ENCODE data around the gene DTNBP1. TPM values are rescaled to one million over a fixed set of nuclear protein-coding genes. Genes with fewer than 3 reads are reported as not detected.

DTNBP1 gene
- total and polyA plus RNA-seq, 2 of the 13 experiments (the other 11 are each of a cell fraction or from before 2014, with no cell fraction given) = 6.6 to 19.1 TPM

GRCh38 chr6:15522026-15522425 lies 140.8 kb downstream of the DTNBP1 start:
- Histone ChIP-seq H3K4me2 (ENCODE audit: low read depth, low read length) (no peak overlapping the region), H3K4me1 (ENCODE audit: insufficient read depth, low read length) (peaks cover 15% of the 10 kb centered on the region), H4K20me1 (ENCODE audit: insufficient read depth, low read length) (no peaks in the 10 kb centered on the region), H3K79me2 (ENCODE audit: insufficient read depth, low read length) (no peaks in the 10 kb centered on the region), H3K36me3 (replicated peaks in 1 of 2; ENCODE audit: control insufficient read depth in 1 of 2, insufficient read depth in 2 of 2, low read length in 2 of 2) (peaks cover 6 to 53% of the 10 kb centered on the region in 2 experiments), H3K27ac (ENCODE audit: extremely low read length, insufficient read depth, low read length) (no peak overlapping the region), H3K9me3 (ENCODE audit: low read length) (no peaks in the 10 kb centered on the region), H2AFZ (ENCODE audit: low read length) (no peak overlapping the region), H3K4me3 (replicated peaks in 1 of 3; ENCODE audit: insufficient read depth in 1 of 3, low read depth in 2 of 3, low read length in 3 of 3) (no peak overlapping the region), H3K27me3 (ENCODE audit: control insufficient read depth in 1 of 2, insufficient read depth in 2 of 2, low read length in 2 of 2) (no peaks in the 10 kb centered on the region), H3K9ac (ENCODE audit: insufficient read depth, low read depth, low read length) (no peak overlapping the region)
- no peak for ATAC-seq
- no peak for FAIRE-seq
- no peak for DNase-seq (ENCODE audit: low spot score)
- CTCF ChIA-PET (ENCODE audit: low intra/inter-chr PET ratio, low total read pairs) = no interaction called here
- BruUV-seq (replicated peaks) = no TSS peak
- intact Hi-C loops (cut with micrococcal nuclease; ENCODE audit: unreplicated experiment) (no loop called here), in situ Hi-C loops (cut with HindIII; ENCODE audit: extremely low pct_ligation_motif_present, low pct_unique_long_range_greater_than_20kb) (loop anchor here (10.0 kb wide), 1 partner anchor 103 kb away; no protein-coding TSS in a partner anchor)
- POLR2A ChIA-PET = no interaction called here
- 93% methylated on average over 9 of the region's 9 CpGs for WGBS (ENCODE audit: low lambda C conversion rate)
- TF ChIP-seq ZNF691 (CRISPR knock-in tag; IDR thresholded peaks at IDR 0.05; ENCODE audit: borderline replicate concordance, low read depth) (no peak), REPIN1 (CRISPR knock-in tag; IDR thresholded peaks at IDR 0.05; ENCODE audit: borderline replicate concordance, low read depth) (no peak), TARDBP (CRISPR knock-in tag; IDR thresholded peaks at IDR 0.05) (no peak)

GRCh38 chr6:15521582-15521981 lies 141.2 kb downstream of the DTNBP1 start:
- ChIA-PET CTCF (ENCODE audit: low intra/inter-chr PET ratio, low total read pairs) (no interaction called here), POLR2A (no interaction called here)
- Histone ChIP-seq H3K27ac (ENCODE audit: extremely low read length, insufficient read depth, low read length) (no peak overlapping the region), H3K36me3 (replicated peaks in 1 of 2; ENCODE audit: control insufficient read depth in 1 of 2, insufficient read depth in 2 of 2, low read length in 2 of 2) (peaks cover 6 to 57% of the 10 kb centered on the region in 2 experiments), H4K20me1 (ENCODE audit: insufficient read depth, low read length) (no peaks in the 10 kb centered on the region), H3K9me3 (ENCODE audit: low read length) (no peaks in the 10 kb centered on the region), H3K4me3 (replicated peaks in 1 of 3; ENCODE audit: insufficient read depth in 1 of 3, low read depth in 2 of 3, low read length in 3 of 3) (no peak overlapping the region), H3K79me2 (ENCODE audit: insufficient read depth, low read length) (no peaks in the 10 kb centered on the region), H3K27me3 (ENCODE audit: control insufficient read depth in 1 of 2, insufficient read depth in 2 of 2, low read length in 2 of 2) (no peaks in the 10 kb centered on the region), H3K9ac (ENCODE audit: insufficient read depth, low read depth, low read length) (no peak overlapping the region), H2AFZ (ENCODE audit: low read length) (no peak overlapping the region), H3K4me1 (ENCODE audit: insufficient read depth, low read length) (peaks cover 14% of the 10 kb centered on the region), H3K4me2 (ENCODE audit: low read depth, low read length) (no peak overlapping the region)
- intact Hi-C loops (cut with micrococcal nuclease; ENCODE audit: unreplicated experiment) (no loop called here), in situ Hi-C loops (cut with HindIII; ENCODE audit: extremely low pct_ligation_motif_present, low pct_unique_long_range_greater_than_20kb) (loop anchor here (10.0 kb wide), 1 partner anchor 103 kb away; no protein-coding TSS in a partner anchor)
- no peak for DNase-seq (ENCODE audit: low spot score)
- BruUV-seq (replicated peaks) = no TSS peak
- WGBS (ENCODE audit: low lambda C conversion rate) = 90% methylated on average over 6 of the region's 6 CpGs
- TF ChIP-seq SNAPC2 (CRISPR knock-in tag; IDR thresholded peaks at IDR 0.05) (no peak), TSC22D2 (CRISPR knock-in tag; IDR thresholded peaks at IDR 0.05; ENCODE audit: borderline replicate concordance) (no peak), PRDM15 (CRISPR knock-in tag; IDR thresholded peaks at IDR 0.05) (no peak), ZIK1 (CRISPR knock-in tag; IDR thresholded peaks at IDR 0.05; ENCODE audit: borderline replicate concordance, low read depth) (no peak), RXRB (CRISPR knock-in tag; IDR thresholded peaks at IDR 0.05; ENCODE audit: borderline replicate concordance) (no peak), HDAC6 (IDR thresholded peaks at IDR 0.05; ENCODE audit: low read depth, low read length) (no peak), THAP8 (CRISPR knock-in tag; IDR thresholded peaks at IDR 0.05; ENCODE audit: borderline replicate concordance) (no peak), ZNF552 (CRISPR knock-in tag; IDR thresholded peaks at IDR 0.05; ENCODE audit: borderline replicate concordance) (no peak), SIX1 (CRISPR knock-in tag; IDR thresholded peaks at IDR 0.05; ENCODE audit: borderline replicate concordance) (no peak)
- no peak for FAIRE-seq
- no peak for ATAC-seq

Measured in HepG2 (cell line).